Measurements from ENCODE around the gene RGL1. TPM values are rescaled to one million over a fixed set of nuclear protein-coding genes. Genes with fewer than 3 reads are reported as not detected.
A peak's percentile ranks its signal among the peaks of the same experiment; 100 is the strongest.

The RGL1 gene
- total and polyA plus RNA-seq, 8 donors: 0.58 to 22.2 (median 8.5) TPM

DNA sequence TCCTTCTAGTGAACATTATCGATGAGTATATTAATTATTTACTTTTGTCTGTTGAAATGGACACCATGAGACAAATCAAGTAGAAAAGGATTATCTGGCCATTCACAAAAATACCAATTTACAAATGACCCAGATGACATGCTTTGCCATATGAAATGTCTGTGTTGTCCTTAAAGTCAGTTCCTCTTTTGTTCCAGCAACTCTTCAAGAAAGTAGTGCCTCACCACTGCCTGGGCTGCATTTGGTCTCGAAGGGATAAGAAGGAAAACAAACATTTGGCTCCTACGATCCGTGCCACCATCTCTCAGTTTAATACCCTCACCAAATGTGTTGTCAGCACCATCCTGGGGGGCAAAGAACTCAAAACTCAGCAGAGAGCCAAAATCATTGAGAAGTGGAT lies 79.6 kb downstream of the RGL1 start:
- WGBS, 5 donors: 83 to 89% (median 88%) methylated on average over 4 of the region's 4 CpGs
- no peaks in the 10 kb centered on the region for H3K27me3 ChIP-seq
- no peak for DNase-seq
- no peak overlapping the region for H3K27ac ChIP-seq
- peaks cover 0 to 14% (median 9%) of the 10 kb centered on the region in 4 donors for H3K36me3 ChIP-seq
- H3K4me1 ChIP-seq: peaks cover 5 to 57% (median 24%) of the 10 kb centered on the region in 4 donors
- no peak overlapping the region for H3K4me3 ChIP-seq
- no peak for TF ChIP-seq CTCF (IDR thresholded peaks at IDR 0.05)
- TF ChIP-seq POLR2AphosphoS5 (IDR thresholded peaks at IDR 0.05): no peak
- no peak for TF ChIP-seq EP300 (IDR thresholded peaks at IDR 0.05)
- TF ChIP-seq POLR2A (IDR thresholded peaks at IDR 0.05): no peak
- H3K9me3 ChIP-seq: no peaks in the 10 kb centered on the region
- intact Hi-C loops (cut with DNase I; ENCODE audit: low total_unique reads): no loop called here

DNA sequence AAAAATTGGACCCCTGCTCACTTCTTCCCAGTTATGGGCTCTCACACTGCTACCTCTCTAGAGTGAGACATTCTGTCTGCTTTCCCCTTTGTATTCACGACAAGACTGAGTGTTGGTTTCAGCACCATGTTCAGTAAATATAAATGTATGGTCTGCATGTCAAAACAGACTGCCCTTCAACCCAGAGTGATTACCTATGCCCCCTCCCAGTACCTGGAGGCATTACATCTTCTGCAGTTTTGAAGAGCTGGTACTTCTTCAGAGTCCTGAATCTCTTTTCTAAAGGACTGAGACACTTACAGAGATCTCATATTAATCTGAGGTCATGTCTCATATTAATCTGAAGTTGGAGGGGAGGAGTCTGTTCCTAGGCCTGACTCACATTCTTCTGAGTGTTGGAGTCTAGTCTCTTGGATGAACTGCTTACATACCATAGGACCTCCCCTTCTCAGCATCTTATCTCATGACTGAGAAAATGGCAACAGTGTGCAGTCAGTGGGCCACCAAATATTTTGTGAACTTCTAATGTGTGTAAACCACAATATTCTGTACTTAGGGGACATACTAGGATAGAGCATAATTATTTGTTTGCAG lies 80.3 kb downstream of the RGL1 start:
- WGBS, 5 donors: 76 to 89% (median 82%) methylated on average over 1 of the region's 1 CpG
- H3K4me3 ChIP-seq: no peak overlapping the region
- no peaks in the 10 kb centered on the region for H3K27me3 ChIP-seq
- H3K9me3 ChIP-seq: no peaks in the 10 kb centered on the region
- peaks cover 5 to 52% (median 25%) of the 10 kb centered on the region in 4 donors for H3K4me1 ChIP-seq
- DNase-seq: no peak
- no peak for TF ChIP-seq EP300 (IDR thresholded peaks at IDR 0.05)
- TF ChIP-seq POLR2A (IDR thresholded peaks at IDR 0.05): no peak
- no peak for TF ChIP-seq POLR2AphosphoS5 (IDR thresholded peaks at IDR 0.05)
- no peak for TF ChIP-seq CTCF (IDR thresholded peaks at IDR 0.05)
- intact Hi-C loops (cut with DNase I; ENCODE audit: low total_unique reads): no loop called here
- peaks cover 0 to 14% (median 10%) of the 10 kb centered on the region in 4 donors for H3K36me3 ChIP-seq
- no peak overlapping the region for H3K27ac ChIP-seq

DNA sequence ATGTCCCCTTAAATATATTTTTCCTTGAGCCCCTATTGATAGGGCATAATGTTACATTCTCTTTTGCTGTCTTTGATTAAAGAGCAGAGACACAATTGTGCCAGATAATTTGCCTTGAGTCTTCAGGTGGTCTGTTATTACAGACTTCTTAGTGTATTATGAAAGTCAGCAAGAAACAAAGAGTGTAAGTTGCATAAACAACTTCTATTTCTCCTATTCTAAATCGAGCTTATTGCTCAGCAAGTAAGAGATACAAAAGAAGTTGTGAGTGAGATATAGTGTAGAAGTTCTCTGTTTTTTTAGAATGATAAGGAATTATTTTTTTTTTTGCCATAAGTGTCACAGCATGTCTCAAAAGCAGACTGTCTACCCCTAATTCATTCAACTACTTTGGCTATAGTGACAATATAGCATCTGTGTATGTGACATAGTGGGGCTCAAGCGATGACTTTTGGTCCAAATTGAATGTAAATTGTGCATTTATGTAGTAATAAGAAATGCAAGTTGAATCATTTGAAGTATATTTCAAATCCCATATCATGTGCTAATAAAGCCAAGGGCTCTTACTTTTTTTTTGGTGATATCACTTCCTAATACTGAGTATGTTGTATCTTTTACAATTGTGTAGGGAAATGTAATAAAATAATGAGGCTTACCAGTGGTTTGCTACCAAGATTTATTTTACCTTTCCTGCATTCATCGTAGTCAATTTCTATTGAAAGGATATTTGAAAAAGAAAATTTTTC lies 81.3 kb downstream of the RGL1 start:
- no peak for DNase-seq
- intact Hi-C loops (cut with DNase I; ENCODE audit: low total_unique reads): no loop called here
- TF ChIP-seq CTCF (IDR thresholded peaks at IDR 0.05) (no peak), POLR2AphosphoS5 (IDR thresholded peaks at IDR 0.05) (no peak), POLR2A (IDR thresholded peaks at IDR 0.05) (no peak), EP300 (IDR thresholded peaks at IDR 0.05) (no peak)
- Histone ChIP-seq H3K4me3 (no peak overlapping the region), H3K4me1 (peaks cover 5 to 45% (median 24%) of the 10 kb centered on the region in 4 donors), H3K9me3 (no peaks in the 10 kb centered on the region), H3K36me3 (peaks cover 0 to 14% (median 10%) of the 10 kb centered on the region in 4 donors), H3K27me3 (no peaks in the 10 kb centered on the region), H3K27ac (no peak overlapping the region)
- WGBS, 5 donors: 89 to 95% (median 93%) methylated on average over 3 of the region's 3 CpGs

DNA sequence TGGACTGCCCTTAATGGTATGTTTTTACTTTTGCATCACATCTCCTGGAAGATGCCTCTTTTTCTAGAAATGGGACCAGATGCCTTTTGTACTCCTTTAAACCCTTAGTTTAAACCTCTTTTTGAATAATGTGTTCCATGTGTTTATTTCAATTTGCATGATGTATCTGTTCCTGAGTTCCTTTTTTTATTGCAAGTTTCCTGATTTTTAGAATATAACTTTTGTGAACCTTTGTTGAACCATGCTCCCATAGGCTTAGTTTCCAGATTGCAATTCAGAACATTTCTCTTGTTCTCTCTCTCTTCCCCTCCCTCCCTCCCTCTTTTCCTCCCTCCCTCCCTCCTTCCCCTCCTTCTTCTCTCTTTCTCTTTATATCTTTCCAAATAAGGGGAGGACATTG lies 81.9 kb downstream of the RGL1 start:
- Histone ChIP-seq H3K27me3 (no peaks in the 10 kb centered on the region), H3K36me3 (peaks cover 0 to 14% (median 9%) of the 10 kb centered on the region in 4 donors), H3K4me3 (no peak overlapping the region), H3K4me1 (peaks cover 2 to 41% (median 19%) of the 10 kb centered on the region in 4 donors), H3K27ac (peak overlapping the region in 2 of 5 donors; percentile 10 to 25), H3K9me3 (no peaks in the 10 kb centered on the region)
- intact Hi-C loops (cut with DNase I; ENCODE audit: low total_unique reads): no loop called here
- DNase-seq: no peak
- TF ChIP-seq EP300 (IDR thresholded peaks at IDR 0.05) (no peak), POLR2AphosphoS5 (IDR thresholded peaks at IDR 0.05) (no peak), CTCF (IDR thresholded peaks at IDR 0.05) (no peak), POLR2A (IDR thresholded peaks at IDR 0.05) (no peak)
